GM12801 (cell line): Measurements from ENCODE around the gene TRPM3.

Experiments used
- TF ChIP-seq, protein P1 (sequence below): IDR thresholded peaks from one replicate; pipeline ENCODE4 v1.5.1; 2011; ENCODE audit warnings: control low read depth; ENCODE audit not compliant: insufficient read length; ENCODE audit errors: extremely low read depth

Gene TRPM3

DNA sequence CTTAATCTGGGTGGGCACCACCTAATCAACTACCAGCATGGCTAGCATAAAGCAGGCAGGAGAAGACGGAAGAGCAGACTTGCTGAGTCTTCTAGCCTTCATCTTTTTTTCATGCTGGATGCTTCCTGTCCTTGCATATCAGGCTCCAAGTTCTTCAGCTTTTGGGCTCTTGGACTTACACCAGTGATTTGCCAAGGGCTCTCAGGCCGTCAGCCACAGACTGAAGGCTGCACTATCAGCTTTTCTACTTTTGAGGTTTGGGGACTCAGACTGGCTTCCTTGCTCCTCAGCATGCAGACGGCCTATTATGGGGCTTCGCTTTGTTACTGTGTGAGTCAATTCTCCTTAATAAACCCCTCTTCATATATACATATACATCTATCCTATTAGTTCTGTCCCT is 180.2 kb downstream of the TRPM3 start:
- TF ChIP-seq, protein P1, sequence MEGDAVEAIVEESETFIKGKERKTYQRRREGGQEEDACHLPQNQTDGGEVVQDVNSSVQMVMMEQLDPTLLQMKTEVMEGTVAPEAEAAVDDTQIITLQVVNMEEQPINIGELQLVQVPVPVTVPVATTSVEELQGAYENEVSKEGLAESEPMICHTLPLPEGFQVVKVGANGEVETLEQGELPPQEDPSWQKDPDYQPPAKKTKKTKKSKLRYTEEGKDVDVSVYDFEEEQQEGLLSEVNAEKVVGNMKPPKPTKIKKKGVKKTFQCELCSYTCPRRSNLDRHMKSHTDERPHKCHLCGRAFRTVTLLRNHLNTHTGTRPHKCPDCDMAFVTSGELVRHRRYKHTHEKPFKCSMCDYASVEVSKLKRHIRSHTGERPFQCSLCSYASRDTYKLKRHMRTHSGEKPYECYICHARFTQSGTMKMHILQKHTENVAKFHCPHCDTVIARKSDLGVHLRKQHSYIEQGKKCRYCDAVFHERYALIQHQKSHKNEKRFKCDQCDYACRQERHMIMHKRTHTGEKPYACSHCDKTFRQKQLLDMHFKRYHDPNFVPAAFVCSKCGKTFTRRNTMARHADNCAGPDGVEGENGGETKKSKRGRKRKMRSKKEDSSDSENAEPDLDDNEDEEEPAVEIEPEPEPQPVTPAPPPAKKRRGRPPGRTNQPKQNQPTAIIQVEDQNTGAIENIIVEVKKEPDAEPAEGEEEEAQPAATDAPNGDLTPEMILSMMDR, result no peak

DNA sequence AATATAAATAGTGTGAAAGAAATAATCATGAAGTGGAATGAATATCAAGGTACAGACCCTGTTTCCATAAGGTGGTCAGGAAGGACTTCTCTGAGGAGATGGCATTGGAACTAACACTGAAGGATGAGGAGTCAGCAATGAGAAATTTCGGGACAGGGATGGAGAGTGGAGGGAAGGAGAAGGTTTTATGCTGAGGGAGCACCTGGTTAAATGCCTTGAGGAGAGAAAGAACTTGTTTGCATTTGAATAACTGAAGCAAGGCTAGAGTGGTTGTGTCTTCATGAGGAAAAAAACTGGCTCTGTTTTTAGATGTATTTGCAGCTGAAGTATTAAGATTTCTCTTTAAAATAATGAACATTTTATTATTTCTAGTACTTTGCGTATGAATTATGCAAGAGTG is 180.8 kb downstream of the TRPM3 start:
- TF ChIP-seq, protein P1, result no peak

DNA sequence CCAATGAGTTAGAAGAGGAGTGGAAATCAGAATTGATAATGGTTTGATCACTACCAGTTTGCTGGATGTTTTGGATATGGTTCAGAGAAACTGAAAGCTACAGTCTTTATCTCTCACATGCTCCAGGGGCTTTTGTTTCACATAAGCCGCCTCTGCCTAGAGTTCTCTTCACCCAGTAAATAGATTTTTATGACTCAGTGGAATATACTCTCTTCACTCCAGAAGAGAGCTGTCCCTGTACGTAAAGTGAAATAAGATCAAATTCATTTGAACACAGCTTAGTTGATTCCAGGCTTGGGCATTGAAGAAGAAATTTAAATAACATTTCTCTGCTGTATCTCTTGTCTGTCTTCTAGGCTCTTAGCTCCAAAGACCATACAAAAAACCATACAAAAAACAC is 184.9 kb downstream of the TRPM3 start:
- TF ChIP-seq, protein P1, result no peak

DNA sequence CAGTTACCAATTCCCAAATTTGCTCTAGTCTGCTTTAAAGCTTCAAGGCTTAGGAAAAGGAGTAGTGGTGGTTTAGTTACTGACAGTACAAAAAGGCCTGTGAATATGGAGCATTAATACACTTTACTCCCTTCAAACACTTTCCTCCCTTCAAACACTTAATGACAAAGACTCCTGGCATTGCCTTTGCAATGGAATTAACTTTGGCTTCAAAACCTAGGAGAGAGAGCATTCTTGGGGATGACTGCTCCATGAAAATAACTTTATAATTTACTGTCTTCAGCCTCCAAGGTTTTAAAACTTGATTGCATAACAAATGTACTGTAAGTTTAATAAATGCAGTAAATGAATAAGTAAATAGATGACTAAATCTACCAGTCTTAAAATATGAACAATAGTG is 185.6 kb downstream of the TRPM3 start:
- TF ChIP-seq, protein P1, result no peak

DNA sequence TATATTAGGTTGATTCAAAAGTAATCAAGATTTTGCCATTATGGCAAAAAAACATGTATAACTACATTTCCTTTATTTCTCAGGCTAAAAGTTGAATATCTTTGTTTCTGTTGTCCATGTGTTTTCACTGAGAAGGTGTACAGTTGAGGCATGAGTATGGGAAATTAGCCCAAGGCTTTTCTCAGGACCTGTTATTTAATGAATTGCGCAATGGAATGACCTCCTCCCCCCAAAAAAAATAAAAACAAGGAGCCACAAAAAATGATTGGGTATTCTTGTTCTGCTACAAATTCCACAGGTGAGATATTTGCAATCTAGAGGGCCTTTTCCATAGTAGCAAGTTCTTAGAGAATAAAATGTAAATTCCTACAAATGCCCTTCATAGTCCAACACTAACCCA is 186.8 kb downstream of the TRPM3 start:
- TF ChIP-seq, protein P1, result no peak

DNA sequence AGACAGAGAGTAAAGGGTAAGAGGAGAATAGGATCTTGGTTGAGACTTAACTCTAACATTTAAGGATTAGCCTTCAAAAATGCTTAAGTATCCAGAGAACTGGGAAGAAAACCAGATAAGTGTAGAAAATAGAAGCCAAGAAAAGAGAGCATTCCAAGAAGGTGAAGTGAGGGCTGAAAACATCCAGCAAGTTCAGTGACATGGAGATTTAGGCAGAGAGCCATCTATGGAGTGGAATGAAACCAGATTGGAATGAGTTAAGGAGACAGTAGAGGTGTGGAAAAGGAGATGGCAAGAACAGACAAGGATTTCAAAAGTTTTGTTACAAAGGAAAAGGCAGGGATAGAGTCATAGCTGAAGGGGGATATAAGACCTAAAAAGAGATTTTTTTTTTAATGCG is 188.1 kb downstream of the TRPM3 start:
- TF ChIP-seq, protein P1, result no peak

DNA sequence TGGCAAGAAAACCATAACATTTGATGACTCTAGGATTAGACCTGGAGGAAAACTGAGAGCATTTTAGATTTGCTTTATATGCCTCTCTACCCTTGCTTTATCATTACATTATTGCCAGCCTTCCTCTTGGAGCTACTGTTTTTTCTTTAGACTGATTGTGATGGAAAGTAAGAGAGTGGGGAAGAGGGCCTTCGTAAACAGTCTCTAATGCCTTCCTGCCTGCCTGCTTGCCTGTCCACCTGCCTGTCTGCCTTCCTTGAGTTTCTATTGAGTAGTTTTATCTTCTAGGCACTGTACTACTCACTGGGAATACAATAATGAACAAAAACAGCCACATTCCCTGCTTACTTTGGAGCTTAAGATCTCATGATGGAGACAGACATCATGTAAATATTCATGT is 189.3 kb downstream of the TRPM3 start:
- TF ChIP-seq, protein P1, result no peak

DNA sequence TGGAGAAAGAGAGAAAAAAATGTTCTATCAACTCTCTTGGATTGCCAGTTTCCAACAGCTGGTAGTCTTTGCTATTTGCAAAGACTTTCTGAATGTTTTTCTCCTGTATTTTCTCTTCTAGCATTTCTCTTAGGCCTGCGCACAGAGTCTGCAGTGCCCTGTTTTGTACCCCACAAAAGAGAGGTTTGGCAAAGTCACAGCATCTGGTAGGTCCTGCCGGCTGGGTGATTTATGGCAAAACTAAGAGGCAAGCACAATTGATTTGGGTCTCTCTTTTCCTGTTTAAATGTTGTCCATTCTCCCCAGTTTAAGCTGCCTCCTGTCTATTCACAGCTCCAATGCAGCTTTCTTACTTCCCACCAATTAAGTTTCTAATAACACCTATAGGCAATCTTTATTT is 193.9 kb downstream of the TRPM3 start:
- TF ChIP-seq, protein P1, result no peak
